IPS-15b (cell line): ENCODE data around the gene TMX3.

Experiments used
- H3K27me3 ChIP-seq: one replicate; pipeline ENCODE4 v1.6.1; 2013; ENCODE audit warnings: low read length; ENCODE audit not compliant: control insufficient read depth, insufficient read depth
- H3K36me3 ChIP-seq: one replicate; pipeline ENCODE4 v1.6.1; 2013; ENCODE audit warnings: low read length; ENCODE audit not compliant: control insufficient read depth, insufficient read depth
- H3K4me1 ChIP-seq: one replicate; pipeline ENCODE4 v1.6.1; 2013; ENCODE audit warnings: mild to moderate bottlenecking, low read length; ENCODE audit not compliant: control insufficient read depth, insufficient read depth
- H3K4me3 ChIP-seq: one replicate; pipeline ENCODE4 v1.5.1; 2013; ENCODE audit warnings: low read depth, low read length
- H3K9ac ChIP-seq: one replicate; pipeline ENCODE4 v1.6.1; 2013; ENCODE audit warnings: low read depth, mild to moderate bottlenecking, low read length
- H3K9me3 ChIP-seq: one replicate; pipeline ENCODE4 v1.6.1; 2013; ENCODE audit warnings: mild to moderate bottlenecking, low read length; ENCODE audit not compliant: control insufficient read depth, insufficient read depth

The TMX3 gene

GRCh38 chr18:68662754-68663153 lies 52.2 kb downstream of the TMX3 start:
- no peaks in the 10 kb centered on the region for H3K27me3 ChIP-seq
- no peaks in the 10 kb centered on the region for H3K9me3 ChIP-seq
- H3K4me1 ChIP-seq = no peaks in the 10 kb centered on the region
- no peak overlapping the region for H3K4me3 ChIP-seq
- no peaks in the 10 kb centered on the region for H3K36me3 ChIP-seq
- H3K9ac ChIP-seq = no peak overlapping the region

- Histone ChIP-seq H3K4me1 (no peaks in the 10 kb centered on the region), H3K9me3 (no peaks in the 10 kb centered on the region), H3K9ac (no peak overlapping the region), H3K4me3 (no peak overlapping the region), H3K36me3 (no peaks in the 10 kb centered on the region), H3K27me3 (no peaks in the 10 kb centered on the region)
These were observed 54.3 kb downstream of the TMX3 start for GRCh38 chr18:68660354-68661183.

- Histone ChIP-seq H3K27me3 (no peaks in the 10 kb centered on the region), H3K9me3 (no peaks in the 10 kb centered on the region), H3K9ac (no peak overlapping the region), H3K4me3 (no peak overlapping the region), H3K36me3 (no peaks in the 10 kb centered on the region), H3K4me1 (no peaks in the 10 kb centered on the region)
These were observed 66.7 kb downstream of the TMX3 start for GRCh38 chr18:68648191-68648590.

DNA sequence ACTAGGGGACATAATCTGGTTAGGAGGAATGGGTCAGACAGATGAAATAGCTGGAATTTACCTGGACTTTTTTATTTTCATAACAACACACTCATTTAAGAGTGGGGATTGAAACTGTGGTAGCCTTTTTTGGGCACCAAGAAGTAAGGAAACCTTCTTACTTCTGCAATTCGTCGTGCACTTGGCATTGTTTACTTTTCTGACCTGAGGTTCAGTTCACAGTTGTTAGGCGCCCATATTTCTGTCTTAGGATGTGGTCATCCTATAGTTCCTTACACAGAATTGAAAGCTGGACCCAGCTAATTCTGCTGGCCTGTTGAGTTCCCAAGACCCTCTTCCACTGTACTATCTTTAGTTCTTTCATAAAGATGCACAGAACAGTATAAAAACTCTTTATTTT lies 72.9 kb downstream of the TMX3 start:
- Histone ChIP-seq H3K4me1 (peaks cover 2% of the 10 kb centered on the region), H3K9ac (no peak overlapping the region), H3K36me3 (no peaks in the 10 kb centered on the region), H3K9me3 (no peaks in the 10 kb centered on the region), H3K4me3 (no peak overlapping the region), H3K27me3 (no peaks in the 10 kb centered on the region)

- Histone ChIP-seq H3K9me3 (no peaks in the 10 kb centered on the region), H3K9ac (no peak overlapping the region), H3K4me3 (no peak overlapping the region), H3K27me3 (no peaks in the 10 kb centered on the region), H3K36me3 (no peaks in the 10 kb centered on the region), H3K4me1 (peaks cover 2% of the 10 kb centered on the region)
These were observed 74.0 kb downstream of the TMX3 start for GRCh38 chr18:68640861-68641260.

DNA sequence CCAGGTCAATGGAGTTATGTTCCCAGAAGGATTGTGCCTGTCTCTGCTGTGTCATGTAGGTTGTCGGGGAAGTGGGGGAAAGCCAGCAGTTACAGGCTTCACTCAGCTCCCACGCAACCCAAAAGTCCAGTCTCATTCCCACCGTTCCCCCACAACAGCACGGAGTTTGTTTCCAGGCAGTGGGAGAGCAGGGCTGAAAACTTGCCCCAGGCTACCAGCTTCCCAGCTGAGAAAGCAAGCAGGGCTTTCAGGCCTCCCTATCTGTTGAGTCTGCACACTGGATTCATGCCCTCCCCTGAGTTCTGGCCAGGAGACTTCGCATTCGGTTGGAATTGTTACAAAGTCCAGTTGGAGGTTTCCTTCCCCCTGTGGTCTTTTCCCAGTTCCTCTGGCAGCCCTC lies 76.3 kb downstream of the TMX3 start:
- Histone ChIP-seq H3K4me1 (peaks cover 2% of the 10 kb centered on the region), H3K36me3 (no peaks in the 10 kb centered on the region), H3K4me3 (no peak overlapping the region), H3K9me3 (no peaks in the 10 kb centered on the region), H3K9ac (no peak overlapping the region), H3K27me3 (no peaks in the 10 kb centered on the region)

DNA sequence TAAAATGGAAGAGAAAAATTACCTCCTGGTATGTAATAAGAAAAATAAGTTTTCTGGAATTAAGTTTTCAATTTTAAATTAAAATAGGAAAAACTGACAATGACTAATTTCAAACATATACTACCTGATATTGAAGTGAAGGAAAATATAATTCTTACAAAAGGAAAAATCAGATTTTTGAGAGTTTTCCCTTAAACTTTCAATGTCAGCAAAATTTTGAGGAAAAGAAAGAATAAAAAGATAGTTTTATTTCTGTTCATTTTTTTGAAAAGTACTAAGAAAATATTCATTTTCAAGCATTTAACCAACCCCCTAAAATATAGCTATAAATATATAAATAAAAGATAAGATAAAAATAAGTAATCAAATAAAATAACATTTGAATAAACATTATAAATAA lies 87.1 kb downstream of the TMX3 start:
- H3K9me3 ChIP-seq = no peaks in the 10 kb centered on the region
- H3K9ac ChIP-seq = no peak overlapping the region
- H3K36me3 ChIP-seq = no peaks in the 10 kb centered on the region
- no peaks in the 10 kb centered on the region for H3K4me1 ChIP-seq
- no peaks in the 10 kb centered on the region for H3K27me3 ChIP-seq
- H3K4me3 ChIP-seq = no peak overlapping the region
